Measurements from ENCODE around the gene RNASE13.

DNA sequence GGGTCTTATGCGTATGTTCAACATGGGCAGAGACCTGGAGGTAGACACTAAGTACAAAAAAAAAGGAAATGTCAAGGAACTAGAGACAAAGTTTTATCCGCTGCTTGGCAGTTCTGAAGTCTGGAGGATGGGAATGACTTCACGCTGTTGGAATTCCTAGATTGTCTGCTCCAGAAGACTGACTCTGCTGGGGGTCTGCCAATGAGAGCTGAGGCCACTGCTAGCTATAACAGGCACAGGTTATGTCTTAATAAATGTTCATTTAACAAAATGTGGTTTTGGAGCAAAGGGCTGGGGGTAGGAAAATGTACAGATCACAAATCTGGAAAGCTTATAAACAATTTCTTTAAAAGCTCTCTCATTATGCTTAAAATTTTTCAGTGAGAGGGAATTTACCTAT lies 28.9 kb upstream of the RNASE13 start:
- no peak for TF ChIP-seq POLR2AphosphoS5 (IDR thresholded peaks at IDR 0.05; ENCODE audit: borderline replicate concordance, low read depth, low read length)
- TF ChIP-seq EZH2 (IDR thresholded peaks at IDR 0.05) = no peak
- TF ChIP-seq FOXP2 (optimal IDR thresholded peaks at IDR 0.05; ENCODE audit: control extremely low read depth, extremely low read length, insufficient read depth) = no peak

Measured in SK-N-MC (cell line).